HG02970 (cell line): ENCODE results near the gene USP10.

Source experiments
- ATAC-seq: cut with Tn5 transposase; IDR thresholded peaks from one replicate; pipeline ENCODE4 v1.9.1; 2021; ENCODE audit warnings: mild to moderate bottlenecking, moderate library complexity, moderate number of reproducible peaks; ENCODE audit not compliant: unreplicated experiment, low FRiP score

USP10 gene

DNA sequence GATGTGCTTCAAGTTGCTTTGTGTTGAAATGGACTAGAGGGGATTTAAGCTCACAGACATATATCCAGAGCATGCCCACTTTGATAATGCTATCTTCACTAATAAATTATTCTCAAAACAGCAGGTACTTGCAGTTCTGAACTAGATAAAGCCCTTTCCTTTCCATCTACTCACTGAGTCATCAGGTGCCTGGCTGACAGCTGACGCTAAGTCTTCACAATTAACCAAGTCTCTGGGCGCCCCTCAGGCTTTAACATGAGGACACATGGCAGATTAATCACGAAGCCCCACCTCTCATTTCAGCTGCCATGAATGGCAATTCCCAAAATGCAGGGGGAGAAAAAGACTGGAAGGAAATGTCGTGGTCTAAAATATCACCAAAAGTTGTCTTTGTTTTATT is 90.5 kb downstream of the USP10 start:
- ATAC-seq: no peak

DNA sequence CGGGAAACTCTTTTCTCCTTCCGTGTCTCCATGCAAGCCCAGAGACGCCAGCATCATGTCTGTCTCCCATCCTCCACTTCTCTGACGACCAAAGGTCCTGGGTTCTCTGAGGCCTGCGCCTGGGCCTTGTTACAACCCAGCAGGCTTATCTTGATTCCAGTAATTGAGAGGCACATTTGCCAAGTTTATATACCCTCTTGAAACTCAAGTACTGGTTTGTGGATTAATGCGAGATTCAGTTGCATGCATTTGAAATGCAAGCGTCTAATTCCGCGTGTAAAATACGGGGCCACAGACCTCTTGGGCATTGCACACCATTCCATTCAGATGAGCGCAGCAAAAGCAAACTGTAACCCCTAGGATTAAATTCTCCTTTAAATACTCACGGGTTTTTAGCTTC is 91.3 kb downstream of the USP10 start:
- no peak for ATAC-seq

- no peak for ATAC-seq
Measured at GRCh38 chr16:84791501-84791900, 91.7 kb downstream of the USP10 start.

DNA sequence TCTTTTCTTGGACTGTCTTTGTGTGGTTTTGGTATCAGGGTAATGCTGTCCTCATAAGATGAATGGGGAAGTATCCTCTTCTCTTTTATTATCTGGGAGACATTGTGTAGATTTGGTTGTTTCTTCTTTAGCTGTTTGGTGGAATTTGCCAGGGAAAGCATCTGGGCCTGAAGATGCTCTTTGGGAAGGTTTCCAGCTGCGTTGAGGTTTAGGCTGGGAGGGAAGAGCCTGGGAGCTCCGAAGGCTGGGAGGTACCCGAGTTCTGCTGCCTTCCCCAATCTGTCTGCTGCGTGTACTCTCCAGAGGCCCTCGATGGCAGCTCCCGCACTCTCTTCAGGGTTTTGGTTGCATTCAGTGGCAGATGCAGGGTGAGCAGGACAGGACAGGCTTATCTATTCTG is 94.4 kb downstream of the USP10 start:
- no peak for ATAC-seq

GRCh38 chr16:84794626-84795025 is 94.8 kb downstream of the USP10 start:
- no peak for ATAC-seq

GRCh38 chr16:84795329-84796053 is 95.7 kb downstream of the USP10 start:
- no peak for ATAC-seq

- no peak for ATAC-seq
Measured at GRCh38 chr16:84800158-84800978, 100.6 kb downstream of the USP10 start.

GRCh38 chr16:84803146-84803545 is 103.3 kb downstream of the USP10 start:
- no peak for ATAC-seq

GRCh38 chr16:84804326-84804725 is 104.5 kb downstream of the USP10 start:
- no peak for ATAC-seq

- no peak for ATAC-seq
Measured at GRCh38 chr16:84806256-84806889, 106.6 kb downstream of the USP10 start.

DNA sequence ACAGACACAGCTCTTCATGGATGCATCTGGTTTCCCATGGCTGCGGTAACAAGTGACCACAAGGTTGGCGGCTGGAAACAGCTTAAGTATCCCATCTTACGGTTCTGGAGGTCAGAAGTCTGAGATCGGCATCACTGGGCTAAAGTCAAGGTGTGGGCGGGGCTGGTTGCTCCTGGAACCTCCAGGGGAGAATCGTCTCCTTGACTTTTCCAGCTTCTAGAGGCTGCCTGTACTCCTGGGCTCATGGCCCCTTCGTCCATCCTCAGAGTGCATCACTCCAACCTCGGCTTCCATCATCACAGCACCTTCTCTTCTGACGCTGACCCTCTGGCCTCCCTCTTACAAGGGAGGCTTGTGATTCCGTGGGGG is 107.1 kb downstream of the USP10 start:
- ATAC-seq: no peak

DNA sequence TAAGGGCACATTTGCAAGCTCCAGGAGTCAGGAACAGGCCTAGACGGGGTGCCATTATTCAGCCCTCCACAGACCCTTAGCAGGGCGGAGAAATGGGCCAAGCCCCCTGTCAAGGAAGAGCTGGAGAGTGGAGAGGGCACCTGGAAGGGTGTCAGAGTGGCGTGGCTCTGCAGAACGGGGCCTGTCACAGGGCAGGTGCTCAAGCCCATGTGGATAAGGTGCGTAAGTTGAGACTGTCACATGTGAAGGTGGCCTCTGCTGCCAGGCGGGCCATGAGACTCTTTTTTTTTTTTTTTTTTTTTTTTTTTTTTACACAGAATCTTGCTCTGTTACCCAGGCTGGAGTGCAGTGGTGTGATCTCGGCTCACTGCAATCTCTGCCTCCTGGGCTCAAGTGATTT is 108.0 kb downstream of the USP10 start:
- ATAC-seq: no peak

DNA sequence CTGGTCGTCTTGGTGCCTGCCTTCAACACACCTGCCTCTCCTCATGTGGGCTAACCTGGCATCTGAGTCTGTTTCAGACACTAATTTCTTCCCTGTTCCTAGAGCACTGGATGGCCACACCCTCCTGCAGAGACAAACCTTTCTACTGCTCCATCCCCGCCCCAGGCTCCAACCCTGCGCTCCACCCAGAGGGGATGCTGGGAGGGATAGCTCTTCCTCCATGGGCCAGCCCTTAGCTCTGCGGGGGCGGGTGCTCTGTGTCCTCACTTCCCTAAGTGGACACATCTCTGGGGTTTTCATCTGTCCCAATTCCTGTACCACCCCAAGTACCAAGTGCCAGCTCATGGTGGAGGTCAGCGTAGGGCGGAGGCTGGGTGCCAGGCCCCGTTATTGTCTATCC is 109.0 kb downstream of the USP10 start:
- ATAC-seq: no peak

- ATAC-seq: no peak
Measured at GRCh38 chr16:84810518-84811273, 110.9 kb downstream of the USP10 start.

- no peak for ATAC-seq
Measured at GRCh38 chr16:84811529-84811928, 111.7 kb downstream of the USP10 start.

DNA sequence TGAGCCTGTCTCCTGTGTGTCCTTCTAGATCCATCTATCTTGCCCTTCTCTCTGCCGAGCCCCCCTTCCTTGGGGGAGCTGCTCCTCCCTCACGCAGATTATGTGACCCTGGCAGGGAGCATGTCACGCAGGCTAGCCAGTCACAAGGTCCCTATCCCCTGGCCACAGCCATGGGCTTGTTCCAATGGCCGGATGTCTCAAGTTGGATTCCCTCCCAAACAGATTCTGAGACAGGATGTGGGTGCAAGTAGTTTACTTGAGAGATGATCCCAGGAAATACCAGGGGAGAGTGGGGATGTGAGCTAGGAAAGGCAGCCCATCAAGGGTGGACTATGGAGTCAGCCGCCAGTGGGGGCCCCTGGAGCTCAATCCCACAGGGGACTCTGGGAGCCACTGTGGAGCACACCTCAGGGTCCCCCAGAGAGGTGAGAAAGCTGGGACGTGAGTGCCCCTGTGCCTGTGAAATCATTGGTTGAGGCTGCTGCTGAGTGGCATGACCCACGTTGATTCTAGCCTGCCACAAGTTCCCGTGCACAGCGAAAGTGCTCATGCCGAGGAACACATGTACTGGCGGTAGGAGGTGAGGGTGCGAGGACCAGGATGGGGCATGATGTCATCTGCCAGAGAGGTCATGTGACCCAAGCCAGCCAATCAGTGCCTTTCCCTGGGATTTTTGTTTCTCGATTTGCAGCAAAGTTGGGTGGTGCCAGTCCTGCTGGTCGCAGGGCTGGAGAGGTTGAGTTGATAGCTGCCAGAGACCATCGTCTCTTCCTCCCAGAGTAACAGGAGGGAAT is 113.5 kb downstream of the USP10 start:
- no peak for ATAC-seq

DNA sequence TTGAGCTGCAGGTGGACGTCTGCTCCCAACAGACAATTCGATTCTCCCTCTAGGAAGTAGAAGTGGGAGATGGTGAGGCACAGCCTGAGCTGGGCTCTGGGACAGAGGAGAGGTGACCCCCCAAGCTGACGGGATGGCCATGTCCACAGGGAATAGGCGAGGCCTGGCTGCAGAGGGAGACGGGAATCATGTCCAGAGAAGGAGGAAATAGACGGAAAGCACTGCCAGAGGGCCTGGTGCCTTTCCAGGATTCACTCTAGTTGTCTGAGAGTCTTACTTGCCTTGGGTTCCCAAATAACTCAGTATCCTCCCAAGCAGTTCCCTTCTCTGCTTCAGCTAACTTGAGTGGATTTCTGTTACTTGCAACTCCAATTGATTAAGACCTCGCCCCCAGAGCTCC is 115.7 kb downstream of the USP10 start:
- no peak for ATAC-seq

- no peak for ATAC-seq
Measured at GRCh38 chr16:84816023-84816422, 116.2 kb downstream of the USP10 start.

DNA sequence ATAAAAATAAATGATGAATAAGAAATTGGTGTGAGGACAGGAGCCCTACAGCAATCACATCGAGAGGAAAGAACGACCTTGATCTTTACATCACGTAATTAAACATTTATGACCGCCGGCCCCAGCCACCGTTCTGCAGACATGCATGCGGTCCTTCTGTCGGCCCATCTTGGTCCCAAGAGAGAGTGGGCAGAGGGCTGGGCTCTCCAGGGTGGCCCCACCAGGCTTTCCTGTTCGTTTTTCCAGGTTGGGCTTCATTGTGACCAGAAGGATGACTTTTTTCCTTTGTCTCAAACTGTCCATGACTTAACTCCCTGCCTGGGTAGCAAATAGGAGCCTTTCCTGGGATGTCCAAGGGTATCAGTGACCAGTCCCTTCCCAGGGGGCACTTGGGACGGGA is 116.7 kb downstream of the USP10 start:
- ATAC-seq: no peak

- no peak for ATAC-seq
Measured at GRCh38 chr16:84817206-84817605, 117.4 kb downstream of the USP10 start.
